GM18517 (cell line): ENCODE measurements around the gene CNOT1.

Source experiments
- ATAC-seq: cut with Tn5 transposase; IDR thresholded peaks from one replicate; pipeline ENCODE4 v1.9.1; 2021; ENCODE audit warnings: mild to moderate bottlenecking, moderate library complexity; ENCODE audit not compliant: unreplicated experiment

The CNOT1 gene

DNA sequence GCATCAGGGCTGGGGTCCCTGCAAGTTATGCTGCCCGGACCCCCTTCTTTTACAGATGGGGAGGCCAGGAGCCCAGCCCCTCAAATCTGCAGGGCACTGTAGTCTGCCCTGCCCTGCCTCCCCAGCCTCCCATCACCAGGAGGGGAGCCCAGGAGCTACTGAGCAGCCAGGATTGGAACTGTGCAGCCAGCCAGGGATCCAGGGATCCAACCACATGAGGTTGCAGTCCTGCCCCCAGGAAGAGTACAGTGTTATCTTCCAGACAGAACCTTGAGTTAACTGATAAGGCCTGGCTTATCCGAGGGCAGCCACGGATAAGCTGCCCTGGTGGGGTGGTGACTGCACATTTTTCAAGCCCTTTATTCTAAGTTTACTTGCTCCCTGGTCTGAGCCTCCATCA, 141.1 kb downstream of the CNOT1 start:
- no peak for ATAC-seq

GRCh38 chr16:58487566-58488351, 141.9 kb downstream of the CNOT1 start:
- ATAC-seq, result no peak

DNA sequence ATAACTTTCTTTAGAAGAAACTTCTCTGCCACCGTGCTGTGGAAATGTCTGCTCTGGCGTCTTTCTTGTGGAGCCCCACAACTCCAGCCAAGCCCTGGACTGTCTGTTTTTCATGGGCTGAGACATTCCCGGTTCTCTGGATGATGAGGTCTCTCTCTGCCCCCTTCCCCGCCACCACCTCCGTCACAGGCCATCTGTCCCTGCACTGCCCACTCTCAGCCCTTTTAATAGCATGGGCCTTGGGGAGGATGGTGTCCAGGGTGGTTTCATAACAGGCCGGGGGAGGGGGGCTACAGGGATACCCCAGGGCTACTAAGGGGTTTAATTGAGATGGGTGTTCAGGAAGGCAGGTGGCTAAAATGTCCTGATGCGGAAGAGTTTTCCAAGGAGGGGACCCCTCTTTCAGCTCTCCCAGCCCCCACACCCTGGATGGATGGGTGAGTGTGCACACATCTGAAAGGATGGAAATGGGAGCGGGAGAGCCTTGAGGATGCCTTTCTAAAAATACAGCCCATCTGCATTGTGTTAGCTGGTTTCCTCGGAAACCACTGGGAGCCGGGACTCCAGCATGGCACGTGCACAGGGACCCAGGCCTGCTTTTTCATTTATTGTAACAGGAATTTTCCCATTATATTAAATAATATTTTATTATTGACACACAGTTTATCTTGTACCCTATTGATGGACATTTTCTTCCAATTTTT, 144.3 kb downstream of the CNOT1 start:
- no peak for ATAC-seq

GRCh38 chr16:58481931-58482330, 147.7 kb downstream of the CNOT1 start:
- no peak for ATAC-seq

DNA sequence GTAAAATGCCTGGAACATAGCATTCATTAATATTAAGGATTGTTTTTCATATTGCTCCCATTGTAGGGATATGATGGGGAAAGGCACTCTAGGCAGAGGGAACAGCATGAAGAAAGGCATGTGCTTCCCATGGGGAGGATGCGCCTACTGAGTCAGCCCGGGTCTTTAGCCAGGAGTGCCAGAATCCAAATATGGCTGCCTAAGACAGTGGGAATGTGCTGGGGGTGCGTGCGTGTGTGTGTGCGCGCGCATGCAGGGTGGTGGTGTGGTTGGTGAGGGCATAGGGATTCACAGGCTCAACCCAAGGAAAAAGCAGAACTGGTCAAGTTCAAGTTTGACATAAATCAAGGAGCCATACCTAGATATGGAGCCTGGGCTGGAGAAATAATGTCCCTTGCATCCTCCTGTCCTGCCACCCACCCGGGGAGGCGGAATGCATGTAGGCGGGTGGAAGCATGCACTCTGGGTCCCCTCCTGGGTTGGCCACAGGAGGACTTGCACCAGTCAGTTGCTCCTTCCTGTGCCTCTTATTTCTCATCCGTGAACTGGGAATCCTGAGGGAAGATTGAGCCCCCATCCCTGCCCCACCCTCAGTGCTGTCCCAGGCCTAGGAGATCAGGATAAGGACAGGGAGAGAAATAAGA, 148.3 kb downstream of the CNOT1 start:
- no peak for ATAC-seq

DNA sequence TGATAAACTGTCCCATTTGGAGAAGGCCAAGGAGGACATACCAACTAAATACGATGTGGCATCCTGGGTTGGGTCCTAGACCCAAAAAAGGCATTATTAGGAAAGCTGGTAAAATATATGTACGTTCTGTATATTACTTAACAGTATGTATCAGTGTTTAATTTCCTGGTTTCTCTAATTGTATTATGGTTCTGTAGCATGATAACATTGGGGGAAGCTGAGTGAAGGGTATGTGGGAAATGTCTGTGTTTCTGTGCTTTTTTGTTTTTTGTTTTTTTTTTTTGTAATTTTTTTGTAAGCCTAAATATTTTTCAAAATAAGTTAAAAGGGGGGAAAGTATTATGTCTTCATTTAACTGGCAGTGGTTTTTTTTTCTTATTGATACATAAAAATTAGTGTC, 151.2 kb downstream of the CNOT1 start:
- no peak for ATAC-seq

DNA sequence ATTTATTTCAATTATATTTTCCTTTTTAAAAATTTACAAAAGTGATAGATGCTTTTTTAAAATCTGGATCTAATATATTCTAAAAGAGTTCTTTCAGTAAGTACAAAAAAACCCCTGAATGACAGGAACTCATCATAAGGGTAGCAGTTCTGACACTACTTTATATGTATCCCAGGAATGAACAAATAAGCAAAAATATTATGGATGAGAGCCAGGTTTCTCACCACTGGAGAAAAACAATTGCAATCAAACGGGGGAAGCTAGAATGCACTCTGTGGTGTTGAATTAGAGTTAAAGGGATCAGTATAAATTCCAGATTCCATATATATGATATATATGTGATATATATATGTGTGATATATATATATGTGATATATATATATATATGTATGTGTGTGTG, 152.8 kb downstream of the CNOT1 start:
- no peak for ATAC-seq

- ATAC-seq, result no peak
Measured at GRCh38 chr16:58475091-58475619, 154.5 kb downstream of the CNOT1 start.

DNA sequence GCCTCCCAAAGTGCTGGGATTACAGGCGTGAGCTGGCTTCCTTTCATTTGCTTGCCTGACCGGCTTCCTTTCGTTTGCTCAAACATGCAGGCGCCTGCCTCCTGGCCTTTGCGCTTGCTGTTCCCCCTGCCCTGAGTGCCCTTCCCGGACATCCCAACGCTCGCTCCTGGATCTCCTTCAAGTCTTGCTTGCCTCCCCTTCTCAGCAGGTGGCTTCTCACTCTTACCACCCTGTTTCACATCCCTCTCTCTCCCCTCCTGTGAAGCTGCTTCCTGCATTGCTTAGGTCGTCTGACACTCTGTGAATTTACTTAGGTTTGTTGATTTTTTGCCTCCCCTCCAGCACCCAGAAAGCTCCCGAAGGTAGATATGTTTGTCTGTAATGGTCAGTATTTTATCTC, 155.3 kb downstream of the CNOT1 start:
- ATAC-seq, result no peak

GRCh38 chr16:58472827-58473226, 156.8 kb downstream of the CNOT1 start:
- ATAC-seq, result no peak

DNA sequence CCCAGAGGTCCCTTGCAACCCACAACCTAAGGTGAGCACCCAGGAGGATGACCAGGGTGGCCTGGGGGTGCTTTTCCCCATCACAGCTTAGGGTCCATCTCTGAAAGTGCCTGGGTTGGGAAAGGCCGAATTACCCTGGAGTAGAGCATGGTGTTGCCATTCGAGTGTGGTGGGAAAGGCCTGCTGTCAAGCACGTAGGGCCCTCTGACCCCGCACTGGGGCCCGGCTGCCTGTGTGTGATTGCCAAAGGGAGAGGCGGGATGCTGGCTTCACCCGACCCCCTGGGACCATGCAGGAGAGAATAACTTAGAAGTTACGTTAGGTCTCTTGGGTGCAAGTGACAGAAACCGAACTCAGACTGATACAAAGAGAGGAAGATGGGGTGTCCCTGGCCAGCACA, 157.4 kb downstream of the CNOT1 start:
- ATAC-seq, result no peak

DNA sequence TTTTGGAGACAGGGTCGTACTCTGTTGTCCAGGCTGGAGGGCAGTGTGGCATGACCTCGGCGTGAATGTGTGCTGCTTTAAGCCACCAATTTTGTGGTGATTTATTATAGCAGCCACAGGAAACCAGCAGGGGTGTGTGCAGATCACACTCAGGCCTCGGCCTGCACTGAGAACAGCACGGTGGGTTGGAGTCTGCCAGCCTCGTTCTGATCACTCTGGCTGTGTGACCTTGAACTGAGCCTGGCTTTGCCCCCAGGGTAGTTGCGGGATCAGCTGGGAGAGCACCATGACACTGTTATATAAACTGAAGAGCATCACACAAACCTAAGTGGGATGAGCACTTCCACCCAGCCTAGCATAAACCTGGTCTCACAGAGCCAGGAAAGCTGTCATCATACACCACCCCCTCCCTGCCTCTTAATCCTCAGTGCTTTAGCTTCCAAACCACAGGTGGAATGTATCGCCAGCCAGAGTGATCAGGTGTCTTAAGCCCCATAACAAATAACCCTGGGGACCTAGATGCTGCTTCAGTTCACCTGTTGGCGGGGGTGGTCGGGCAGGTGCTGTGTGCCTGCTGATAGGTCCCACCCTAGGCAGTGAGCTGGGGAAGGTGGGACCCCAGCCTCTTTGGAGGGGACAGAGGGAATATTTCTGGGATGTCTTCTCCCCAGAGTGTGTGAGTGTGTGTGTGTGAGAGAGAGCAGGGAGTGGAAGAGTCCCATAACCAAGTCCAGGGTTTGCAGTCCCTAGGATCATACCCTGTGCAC, 158.2 kb downstream of the CNOT1 start:
- no peak for ATAC-seq
